Adipose tissue (tissue), 3 donors: Measurements from ENCODE around the gene ERN1. TPM values are rescaled to one million over a fixed set of nuclear protein-coding genes. Genes with fewer than 3 reads are reported as not detected.
A peak's percentile ranks its signal among the peaks of the same experiment; 100 is the strongest.

Experiments
- H3K27ac ChIP-seq: one replicate; pipeline ENCODE4 v1.5.1; 2013; ENCODE audit warnings: low read depth, low read length
- WGBS, 3 donors: extraction: QIAGEN DNeasy Blood & Tissue Kit; methylation state at CpG; one replicate each; pipeline ENCODE4 v1.1.7; 2013; 5-methylcytosine and 5-hydroxymethylcytosine counted together
- polyA plus RNA-seq, 3 donors: library from polyadenylated mRNA; stranded (reverse); fragments of 200-250 nt; gene quantifications; one replicate each; pipeline ENCODE4 v1.2.3, GENCODE V29; 2013
- donor health status: healthy with polysubstance abuse.
- donor health status: Bipolar disorder and iron deficiency.
- donor health status: healthy.

Gene ERN1
- polyA plus RNA-seq, 3 donors: 2.0 to 26.5 (median 9.3) TPM

DNA sequence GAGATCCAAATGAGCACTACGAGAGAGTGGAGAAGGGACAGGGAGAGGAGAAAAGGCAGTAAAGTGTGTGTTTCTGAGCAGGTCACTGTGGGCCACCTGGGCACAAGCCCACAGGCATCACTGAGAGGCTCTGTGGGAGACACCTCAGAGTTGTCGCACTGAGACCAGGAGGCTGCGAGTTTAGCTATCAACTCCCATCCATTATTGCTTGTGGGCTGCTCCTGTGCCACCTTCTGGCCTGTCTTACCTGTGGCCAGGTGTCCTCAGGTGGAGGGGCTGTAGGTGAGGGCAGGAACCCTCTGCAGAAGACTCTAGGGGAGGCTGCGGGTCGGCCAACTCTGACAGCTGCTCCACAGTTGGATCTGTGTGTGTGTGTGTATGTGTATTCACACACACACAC lies 134.3 kb downstream of the ERN1 start:
- no peak overlapping the region for H3K27ac ChIP-seq
- WGBS, 3 donors: 88 to 89% (median 88%) methylated on average over 5 of the region's 5 CpGs

DNA sequence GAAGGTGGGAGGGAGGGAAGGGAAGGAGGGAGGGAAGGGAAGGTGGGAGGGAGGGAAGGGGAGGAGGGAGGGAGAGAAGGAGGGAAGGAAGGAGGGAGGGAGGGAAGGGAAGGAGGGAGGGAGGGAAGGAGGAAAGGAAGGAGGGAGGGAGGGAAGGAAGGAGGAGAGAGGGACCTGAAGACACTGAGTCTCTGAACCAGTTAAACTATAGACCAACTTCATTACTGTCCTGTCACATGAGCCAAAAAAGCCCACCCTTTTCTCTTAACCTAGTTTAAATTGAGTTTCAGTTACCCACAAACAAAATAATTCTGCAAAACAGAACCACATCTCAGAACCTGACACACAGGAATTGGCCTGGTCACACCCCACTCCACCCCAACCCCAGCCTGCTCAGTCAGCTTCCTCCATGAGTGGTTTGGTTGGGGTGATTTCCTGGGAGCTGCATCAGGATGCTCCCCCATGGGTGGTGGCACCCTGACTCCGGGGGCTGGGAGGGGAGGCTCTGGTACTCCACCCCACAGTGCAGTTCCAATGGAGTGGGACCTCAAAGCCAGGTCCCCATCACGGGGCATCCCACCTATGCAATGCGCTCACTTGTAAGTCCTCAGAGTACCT lies 136.5 kb downstream of the ERN1 start:
- 77 to 90% (median 84%) methylated on average over 3 of the region's 3 CpGs for WGBS, 3 donors
- H3K27ac ChIP-seq: peak overlapping the region; percentile 24

DNA sequence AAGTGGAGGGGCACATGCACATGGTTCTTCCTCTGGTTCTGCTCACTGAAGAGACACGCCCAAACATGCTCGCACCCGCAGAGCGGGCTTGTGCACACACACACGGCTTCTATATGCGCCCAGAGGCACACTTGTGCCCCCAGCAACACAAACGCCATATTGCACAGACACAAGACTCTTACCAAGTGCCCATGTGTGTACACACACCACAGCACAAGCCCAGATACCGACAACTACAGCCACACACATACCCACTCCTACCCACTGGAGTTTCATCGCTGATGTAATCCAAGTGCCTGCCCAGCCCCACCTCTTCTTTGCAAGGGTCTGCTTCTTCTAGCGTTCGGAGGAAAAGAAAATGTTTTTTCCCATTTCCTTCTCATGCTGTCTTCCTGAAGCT lies 138.3 kb downstream of the ERN1 start:
- 86 to 89% (median 88%) methylated on average over 11 of the region's 11 CpGs for WGBS, 3 donors

DNA sequence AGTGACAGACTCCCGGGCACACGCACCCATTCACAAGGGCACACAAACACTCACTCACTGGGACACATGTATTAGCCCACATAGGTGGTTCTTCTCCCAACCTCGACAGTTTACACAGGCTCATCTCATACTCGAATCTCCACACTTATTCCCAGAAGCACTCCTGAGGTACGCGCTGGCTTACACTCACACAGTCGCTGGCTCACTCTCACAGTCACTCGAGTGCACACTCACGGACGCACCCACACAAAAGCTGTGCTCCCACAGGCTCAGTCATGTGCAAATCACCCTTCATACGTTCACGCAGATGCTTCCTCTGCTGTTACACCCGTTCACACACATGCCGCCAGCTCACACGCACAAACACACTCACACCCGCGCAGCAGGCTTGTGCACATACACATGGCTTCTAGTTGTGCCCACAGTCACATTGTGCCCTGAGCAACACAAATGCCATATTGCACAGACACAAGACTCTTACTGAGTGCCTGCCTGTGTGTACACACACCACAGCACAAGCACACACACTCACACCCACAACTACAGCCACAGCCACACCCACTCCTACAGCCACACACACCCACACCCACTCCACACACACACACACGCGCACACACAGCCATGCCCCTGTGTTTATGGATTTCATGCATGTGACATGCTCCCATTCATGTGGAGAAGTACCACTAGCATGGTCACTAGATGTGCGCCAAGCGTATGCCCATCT lies 140.2 kb downstream of the ERN1 start:
- no peak overlapping the region for H3K27ac ChIP-seq
- WGBS, 3 donors: 76 to 87% (median 86%) methylated on average over 21 of the region's 21 CpGs

More for the DNA sequence above, 138.3 kb downstream of the ERN1 start:
- H3K27ac ChIP-seq: no peak overlapping the region

Other genes starting within 250 kb of the ERN1 start
- not detected for gene GH2, start 248.2 kb downstream of the ERN1 start, polyA plus RNA-seq
- not detected for gene CSH1, start 233.6 kb downstream of the ERN1 start, polyA plus RNA-seq
- not detected for gene CSHL1, start 218.9 kb downstream of the ERN1 start, polyA plus RNA-seq
- not detected for gene GH1, start 211.3 kb downstream of the ERN1 start, polyA plus RNA-seq
- gene CD79B, start 197.8 kb downstream of the ERN1 start, polyA plus RNA-seq: 1 to 10 TPM; 2.7 to 6.3 (median 5.2) TPM
- gene SCN4A, start 157.2 kb downstream of the ERN1 start, polyA plus RNA-seq: 10 to 100 TPM in 2 of 3 donors, 1 to 10 TPM in 1; 1.8 to 25.6 (median 11.1) TPM
- gene PRR29, start 131.8 kb downstream of the ERN1 start, polyA plus RNA-seq: 1 to 10 TPM in 1 of 3 donors, under 1 TPM in 2; 0.09 to 1.1 (median 0.45) TPM
- 10 to 100 TPM; 13.0 to 87.0 (median 63.9) TPM for gene ICAM2, start 109.5 kb downstream of the ERN1 start, polyA plus RNA-seq
- gene TEX2, start 133.1 kb upstream of the ERN1 start, polyA plus RNA-seq: 10 to 100 TPM; 12.2 to 18.9 (median 12.5) TPM